Osteoblast (primary cell): ENCODE measurements around the gene ROPN1B. TPM values are rescaled to one million over a fixed set of nuclear protein-coding genes. Genes with fewer than 3 reads are reported as not detected.
"Not testable (repeated sequence)": the region's sequence is repeated elsewhere in the genome, so short reads cannot be mapped to it uniquely, and the experiment has no call there.

ENCODE experiments used
- DNase-seq: peaks from one replicate; pipeline ENCODE4 v3.0.0; 2011; ENCODE audit warnings: low spot score, mixed read lengths; ENCODE audit not compliant: insufficient read length; ENCODE audit errors: missing footprints
- H2AFZ ChIP-seq: 2 replicates; pipeline ENCODE4 v1.6.0; 2011; ENCODE audit warnings: mild to moderate bottlenecking, low read length
- H3K27ac ChIP-seq: 2 replicates; pipeline ENCODE4 v1.5.1; 2011; ENCODE audit warnings: mild to moderate bottlenecking, low read depth, low read length, moderate library complexity
- H3K27me3 ChIP-seq: 2 replicates; pipeline ENCODE4 v1.6.0; 2012; ENCODE audit warnings: mild to moderate bottlenecking, control low read depth, inconsistent platforms, low read length, moderate library complexity; ENCODE audit not compliant: insufficient read depth
- H3K36me3 ChIP-seq: 2 replicates; pipeline ENCODE4 v1.5.1; 2011; ENCODE audit warnings: mild to moderate bottlenecking, low read length, control low read depth, moderate library complexity; ENCODE audit not compliant: insufficient read depth
- H3K4me1 ChIP-seq: 2 replicates; pipeline ENCODE4 v1.5.1; 2011; ENCODE audit warnings: mild to moderate bottlenecking, low read length, control low read depth, moderate library complexity; ENCODE audit not compliant: insufficient read depth
- H3K4me2 ChIP-seq: 2 replicates; pipeline ENCODE4 v1.6.0; 2011; ENCODE audit warnings: mild to moderate bottlenecking, low read length; ENCODE audit not compliant: insufficient read depth
- H3K4me3 ChIP-seq: fragments of 200-600 bp; sonication (generic); 3 replicates; pipeline ENCODE4 v1.5.1; 2012; ENCODE audit warnings: mild to moderate bottlenecking, low read length, inconsistent platforms; ENCODE audit not compliant: insufficient read depth
- H3K79me2 ChIP-seq: 2 replicates; pipeline ENCODE4 v1.6.0; 2012; ENCODE audit warnings: mild to moderate bottlenecking, low read length, control low read depth, inconsistent platforms; ENCODE audit not compliant: insufficient read depth
- H3K9me3 ChIP-seq: 2 replicates; pipeline ENCODE4 v1.5.1; 2011; ENCODE audit warnings: low read depth, low read length, control low read depth
- H4K20me1 ChIP-seq: 2 replicates; pipeline ENCODE4 v1.6.0; 2012; ENCODE audit warnings: mild to moderate bottlenecking, low read length, control low read depth; ENCODE audit not compliant: insufficient read depth
- total RNA-seq: library from RNA; depleted of rRNA; stranded (reverse); fragments of >200 nt; gene quantifications from 2 replicates; pipeline ENCODE4 v1.2.3, GENCODE V29; 2012
- TF ChIP-seq, protein P1 (sequence below): IDR thresholded peaks from 2 replicates; pipeline ENCODE4 v1.5.1; 2011; ENCODE audit warnings: mild to moderate bottlenecking, low read depth, low read length, moderate library complexity; ENCODE audit errors: extremely low read depth

Gene ROPN1B
- total RNA-seq, result not detected in 2 replicates

- not testable (repeated sequence) for H3K4me1 ChIP-seq
- H3K27me3 ChIP-seq, result peaks cover 57% of the 10 kb centered on the region
Observed at GRCh38 chr3:125968701-125969592, at the start of gene ROPN1B. TSS of gene ROPN1B (plus strand) at chr3:125969178. CDS start at chr3:125972055, 2,877 bp downstream.

DNA sequence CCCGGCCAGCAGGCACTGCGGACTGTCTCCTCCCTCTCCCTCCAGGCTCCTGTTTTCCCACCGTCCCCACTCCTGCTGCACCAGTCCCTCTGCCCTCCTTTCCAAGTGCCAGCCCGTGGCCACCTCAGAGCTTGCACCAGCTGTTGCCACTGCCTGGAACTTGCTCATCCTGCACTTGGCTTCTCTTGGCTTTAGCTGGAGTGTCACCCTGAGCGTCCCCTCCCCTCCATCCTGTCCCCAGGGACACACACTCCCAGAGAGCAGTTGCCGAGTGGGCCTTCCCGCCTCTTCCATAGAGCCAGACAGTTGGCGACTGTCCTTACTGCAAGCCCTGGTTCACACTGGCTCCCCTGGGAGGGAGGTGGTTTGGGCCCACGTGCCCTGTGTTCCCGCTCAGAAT, 48.8 kb upstream of the ROPN1B start:
- DNase-seq, H3K79me2 ChIP-seq, H3K9me3 ChIP-seq, H3K27me3 ChIP-seq, H2AFZ ChIP-seq, H3K4me1 ChIP-seq, H4K20me1 ChIP-seq, H3K36me3 ChIP-seq, H3K27ac ChIP-seq, H3K4me3 ChIP-seq, H3K4me2 ChIP-seq: not testable (repeated sequence)

More at GRCh38 chr3:125968701-125969592, at the start of gene ROPN1B:
- not testable (repeated sequence) for DNase-seq, H3K4me2 ChIP-seq, H3K9me3 ChIP-seq, H4K20me1 ChIP-seq, H2AFZ ChIP-seq, H3K79me2 ChIP-seq, H3K36me3 ChIP-seq, H3K4me3 ChIP-seq, H3K27ac ChIP-seq

GRCh38 chr3:125920751-125921279, 48.2 kb upstream of the ROPN1B start:
- H3K27me3 ChIP-seq, H3K36me3 ChIP-seq, H3K9me3 ChIP-seq, H3K79me2 ChIP-seq, DNase-seq, H3K4me3 ChIP-seq, H3K4me1 ChIP-seq, H3K27ac ChIP-seq, H4K20me1 ChIP-seq, H3K4me2 ChIP-seq, H2AFZ ChIP-seq: not testable (repeated sequence)

- not testable (repeated sequence) for H4K20me1 ChIP-seq, H3K27ac ChIP-seq, H3K79me2 ChIP-seq, H3K27me3 ChIP-seq, H3K9me3 ChIP-seq, H3K4me1 ChIP-seq, H2AFZ ChIP-seq, H3K4me3 ChIP-seq, H3K4me2 ChIP-seq, H3K36me3 ChIP-seq
- TF ChIP-seq, protein P1, sequence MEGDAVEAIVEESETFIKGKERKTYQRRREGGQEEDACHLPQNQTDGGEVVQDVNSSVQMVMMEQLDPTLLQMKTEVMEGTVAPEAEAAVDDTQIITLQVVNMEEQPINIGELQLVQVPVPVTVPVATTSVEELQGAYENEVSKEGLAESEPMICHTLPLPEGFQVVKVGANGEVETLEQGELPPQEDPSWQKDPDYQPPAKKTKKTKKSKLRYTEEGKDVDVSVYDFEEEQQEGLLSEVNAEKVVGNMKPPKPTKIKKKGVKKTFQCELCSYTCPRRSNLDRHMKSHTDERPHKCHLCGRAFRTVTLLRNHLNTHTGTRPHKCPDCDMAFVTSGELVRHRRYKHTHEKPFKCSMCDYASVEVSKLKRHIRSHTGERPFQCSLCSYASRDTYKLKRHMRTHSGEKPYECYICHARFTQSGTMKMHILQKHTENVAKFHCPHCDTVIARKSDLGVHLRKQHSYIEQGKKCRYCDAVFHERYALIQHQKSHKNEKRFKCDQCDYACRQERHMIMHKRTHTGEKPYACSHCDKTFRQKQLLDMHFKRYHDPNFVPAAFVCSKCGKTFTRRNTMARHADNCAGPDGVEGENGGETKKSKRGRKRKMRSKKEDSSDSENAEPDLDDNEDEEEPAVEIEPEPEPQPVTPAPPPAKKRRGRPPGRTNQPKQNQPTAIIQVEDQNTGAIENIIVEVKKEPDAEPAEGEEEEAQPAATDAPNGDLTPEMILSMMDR, result peak; percentile 45
- DNase-seq, result peak; percentile 81
Observed at GRCh38 chr3:125921712-125922111, 47.3 kb upstream of the ROPN1B start.

GRCh38 chr3:125923324-125924115, 45.5 kb upstream of the ROPN1B start:
- H3K4me3 ChIP-seq, H3K36me3 ChIP-seq, H3K27me3 ChIP-seq, DNase-seq, H3K27ac ChIP-seq, H3K9me3 ChIP-seq, H2AFZ ChIP-seq, H3K4me1 ChIP-seq, H3K4me2 ChIP-seq, H4K20me1 ChIP-seq, H3K79me2 ChIP-seq: not testable (repeated sequence)

DNA sequence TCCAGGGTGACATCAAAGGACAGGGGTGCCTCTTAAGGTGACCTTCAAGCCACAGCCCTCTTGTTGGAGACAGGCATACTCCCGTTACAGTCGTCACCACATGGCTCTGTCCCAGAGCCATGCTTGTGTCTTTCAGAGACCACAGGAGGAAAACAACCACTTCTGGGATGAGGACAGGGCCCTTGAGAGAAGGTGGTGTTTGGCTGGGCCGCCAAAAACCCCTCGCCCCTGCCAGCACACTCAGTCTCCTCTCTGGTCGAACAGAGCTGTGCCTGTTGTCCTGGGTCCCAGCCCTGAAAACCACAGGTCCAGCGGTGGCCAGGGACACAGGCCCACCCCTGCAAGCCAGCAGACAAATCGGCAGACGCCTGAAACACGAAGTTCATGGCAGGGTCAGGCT, 44.7 kb upstream of the ROPN1B start:
- H3K4me2 ChIP-seq, H3K79me2 ChIP-seq, H2AFZ ChIP-seq, H3K36me3 ChIP-seq, H3K4me3 ChIP-seq, H3K27ac ChIP-seq, DNase-seq, H4K20me1 ChIP-seq, H3K27me3 ChIP-seq, H3K4me1 ChIP-seq, H3K9me3 ChIP-seq: not testable (repeated sequence)

- H3K36me3 ChIP-seq, DNase-seq, H4K20me1 ChIP-seq, H3K4me2 ChIP-seq, H3K4me1 ChIP-seq, H3K27ac ChIP-seq, H3K4me3 ChIP-seq, H3K79me2 ChIP-seq, H2AFZ ChIP-seq, H3K27me3 ChIP-seq, H3K9me3 ChIP-seq: not testable (repeated sequence)
Observed at GRCh38 chr3:125925727-125926126, 43.3 kb upstream of the ROPN1B start.
